GM12873 (cell line): ENCODE data around the gene RHEB.

Experiments
- CTCF ChIP-seq: IDR thresholded peaks from 2 replicates; pipeline ENCODE4 v1.5.1; 2012; ENCODE audit warnings: low read depth, mild to moderate bottlenecking, moderate library complexity, low read length, control low read depth; ENCODE audit not compliant: insufficient read depth; ENCODE audit errors: missing control alignments

The RHEB gene

DNA sequence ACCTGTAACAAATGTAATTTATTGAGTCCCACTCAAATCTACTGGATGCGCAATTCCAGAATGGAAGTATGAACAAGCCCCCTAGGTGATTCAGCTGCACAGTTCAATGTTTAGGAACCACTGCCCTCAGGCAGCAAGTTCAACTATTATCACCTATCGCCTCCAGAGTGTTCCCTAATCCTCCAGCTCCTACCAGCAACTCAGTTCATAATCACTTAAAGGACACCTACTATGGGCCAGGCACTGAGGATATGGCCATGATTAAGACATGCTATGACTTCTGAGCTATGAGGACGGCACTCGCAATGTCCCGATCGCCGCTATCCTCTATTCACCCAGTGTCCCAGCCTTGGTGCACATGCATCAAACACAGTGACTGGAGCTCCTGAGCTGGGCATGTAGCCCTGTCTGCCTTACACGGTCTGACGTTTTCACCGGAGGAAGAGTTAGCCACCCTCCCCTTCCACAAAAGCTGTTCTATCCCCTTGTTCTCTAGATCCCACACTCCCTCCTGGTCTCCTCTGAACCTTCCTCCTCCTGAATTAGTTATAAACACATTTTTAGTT, 22.3 kb downstream of the RHEB start:
- no peak for TF ChIP-seq CTCF

- no peak for TF ChIP-seq CTCF
These were observed 24.3 kb downstream of the RHEB start for GRCh38 chr7:151495360-151495759.

- TF ChIP-seq CTCF, result no peak
These were observed 25.1 kb downstream of the RHEB start for GRCh38 chr7:151494298-151495284.

GRCh38 chr7:151493083-151493482, 26.6 kb downstream of the RHEB start:
- TF ChIP-seq CTCF, result no peak

DNA sequence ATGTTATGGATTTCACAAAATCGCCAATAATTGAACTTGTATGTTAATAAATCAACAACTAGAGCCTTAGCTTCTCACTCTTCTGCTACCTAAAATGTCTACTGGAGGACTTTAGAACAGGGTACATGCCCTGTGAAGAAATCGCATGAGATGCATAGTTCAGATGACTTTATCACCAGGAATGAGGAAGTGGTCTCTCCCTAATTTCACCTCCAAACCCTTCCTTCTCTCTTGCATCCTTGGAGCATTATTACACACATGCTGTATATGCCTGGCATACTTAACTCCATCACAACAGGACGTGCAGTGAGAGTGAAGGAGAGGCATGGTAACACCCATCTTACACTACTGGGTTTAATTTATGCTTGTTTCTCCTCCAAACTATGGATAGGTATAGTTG, 27.8 kb downstream of the RHEB start:
- TF ChIP-seq CTCF, result no peak

GRCh38 chr7:151490456-151491105, 29.1 kb downstream of the RHEB start:
- TF ChIP-seq CTCF, result no peak

- TF ChIP-seq CTCF, result no peak
These were observed 30.2 kb downstream of the RHEB start for GRCh38 chr7:151489498-151489897.
